Hematopoietic multipotent progenitor cell treated with erythropoietin and hydrocortisone succinate and interleukin-3 and kit ligand, for 6 days (in vitro differentiated cells): Measurements from ENCODE around the gene EXTL1.
"Not testable (repeated sequence)": the region's sequence is repeated elsewhere in the genome, so short reads cannot be mapped to it uniquely, and the experiment has no call there.

Source experiments
- DNase-seq: peaks from one replicate; pipeline ENCODE4 v3.0.0-alpha.2; 2015

The EXTL1 gene

GRCh38 chr1:26021647-26022403 is at the start of gene EXTL1:
Gene EXTL1 (plus strand): TSS chr1:26021775. CDS start chr1:26022647, 872 bp downstream.
- DNase-seq, result no peak

- no peak for DNase-seq
These were observed 49.8 kb upstream of the EXTL1 start for GRCh38 chr1:25971811-25972180.

GRCh38 chr1:25973610-25974321 is 47.8 kb upstream of the EXTL1 start:
- no peak for DNase-seq

- DNase-seq, result no peak
These were observed 43.8 kb upstream of the EXTL1 start for GRCh38 chr1:25977801-25978200.

GRCh38 chr1:25978403-25978802 is 43.2 kb upstream of the EXTL1 start:
- peak; percentile 51 for DNase-seq

GRCh38 chr1:25979210-25979609 is 42.4 kb upstream of the EXTL1 start:
- no peak for DNase-seq

- DNase-seq, result no peak
These were observed 36.4 kb upstream of the EXTL1 start for GRCh38 chr1:25985171-25985570.

GRCh38 chr1:25985670-25986069 is 35.9 kb upstream of the EXTL1 start:
- no peak for DNase-seq

GRCh38 chr1:25986773-25987172 is 34.8 kb upstream of the EXTL1 start:
- DNase-seq, result not testable (repeated sequence)

GRCh38 chr1:25987951-25988350 is 33.6 kb upstream of the EXTL1 start:
- DNase-seq, result no peak

- no peak for DNase-seq
These were observed 31.9 kb upstream of the EXTL1 start for GRCh38 chr1:25989440-25990234.

- no peak for DNase-seq
These were observed 31.3 kb upstream of the EXTL1 start for GRCh38 chr1:25990251-25990650.

GRCh38 chr1:25990702-25991395 is 30.7 kb upstream of the EXTL1 start:
- peak; percentile 65 for DNase-seq

GRCh38 chr1:25991937-25992688 is 29.5 kb upstream of the EXTL1 start:
- no peak for DNase-seq

GRCh38 chr1:25992689-25993171 is 28.8 kb upstream of the EXTL1 start:
- DNase-seq, result no peak

GRCh38 chr1:25993197-25993951 is 28.2 kb upstream of the EXTL1 start:
- peak; percentile 40 for DNase-seq

GRCh38 chr1:25994402-25995150 is 27.0 kb upstream of the EXTL1 start:
- no peak for DNase-seq

GRCh38 chr1:25996966-25997827 is 24.4 kb upstream of the EXTL1 start:
- peak; percentile 90 for DNase-seq
